CD4-positive, alpha-beta T cell treated with Interleukin-6 for 4 hours (primary cell): Measurements from ENCODE around the gene TPCN2.

Experiments used
- DNase-seq: peaks from one replicate; pipeline ENCODE4 v3.0.0-alpha.2; 2020; ENCODE audit warnings: mixed read lengths

TPCN2 gene

GRCh38 chr11:69097263-69097662 is 48.5 kb downstream of the TPCN2 start:
- DNase-seq, result no peak

GRCh38 chr11:69099180-69099579 is 50.4 kb downstream of the TPCN2 start:
- no peak for DNase-seq

- DNase-seq, result no peak
Measured at GRCh38 chr11:69100454-69101114, 51.9 kb downstream of the TPCN2 start.

GRCh38 chr11:69101115-69101791 is 52.5 kb downstream of the TPCN2 start:
- DNase-seq, result peak; percentile 81

- no peak for DNase-seq
Measured at GRCh38 chr11:69101792-69102695, 53.3 kb downstream of the TPCN2 start.

GRCh38 chr11:69102732-69103615 is 54.2 kb downstream of the TPCN2 start:
- DNase-seq, result no peak

GRCh38 chr11:69104212-69104855 is 55.6 kb downstream of the TPCN2 start:
- DNase-seq, result no peak

GRCh38 chr11:69104856-69105395 is 56.2 kb downstream of the TPCN2 start:
- DNase-seq, result no peak

- no peak for DNase-seq
Measured at GRCh38 chr11:69105461-69106030, 56.8 kb downstream of the TPCN2 start.

- DNase-seq, result no peak
Measured at GRCh38 chr11:69106031-69106811, 57.5 kb downstream of the TPCN2 start.

GRCh38 chr11:69107413-69107812 is 58.7 kb downstream of the TPCN2 start:
- no peak for DNase-seq

GRCh38 chr11:69108030-69108429 is 59.3 kb downstream of the TPCN2 start:
- no peak for DNase-seq

GRCh38 chr11:69108559-69108958 is 59.8 kb downstream of the TPCN2 start:
- no peak for DNase-seq

- no peak for DNase-seq
Measured at GRCh38 chr11:69109101-69109500, 60.4 kb downstream of the TPCN2 start.

GRCh38 chr11:69110451-69110850 is 61.7 kb downstream of the TPCN2 start:
- DNase-seq, result no peak

- DNase-seq, result no peak
Measured at GRCh38 chr11:69111624-69112542, 63.2 kb downstream of the TPCN2 start.

- DNase-seq, result no peak
Measured at GRCh38 chr11:69113226-69113625, 64.5 kb downstream of the TPCN2 start.

- no peak for DNase-seq
Measured at GRCh38 chr11:69113646-69114340, 65.1 kb downstream of the TPCN2 start.

- DNase-seq, result no peak
Measured at GRCh38 chr11:69114362-69114761, 65.6 kb downstream of the TPCN2 start.
